Measurements from ENCODE around the gene TROAP.
"Not testable (repeated sequence)": the region's sequence is repeated elsewhere in the genome, so short reads cannot be mapped to it uniquely, and the experiment has no call there.

TROAP gene

GRCh38 chr12:49322708-49323523 is at the start of gene TROAP:
Gene TROAP, plus strand, starts transcription at chr12:49323255. Its CDS starts 354 bp downstream, at chr12:49323609.
- peak; percentile 98 for DNase-seq

GRCh38 chr12:49273726-49274395 is 49.2 kb upstream of the TROAP start:
- no peak for DNase-seq

DNA sequence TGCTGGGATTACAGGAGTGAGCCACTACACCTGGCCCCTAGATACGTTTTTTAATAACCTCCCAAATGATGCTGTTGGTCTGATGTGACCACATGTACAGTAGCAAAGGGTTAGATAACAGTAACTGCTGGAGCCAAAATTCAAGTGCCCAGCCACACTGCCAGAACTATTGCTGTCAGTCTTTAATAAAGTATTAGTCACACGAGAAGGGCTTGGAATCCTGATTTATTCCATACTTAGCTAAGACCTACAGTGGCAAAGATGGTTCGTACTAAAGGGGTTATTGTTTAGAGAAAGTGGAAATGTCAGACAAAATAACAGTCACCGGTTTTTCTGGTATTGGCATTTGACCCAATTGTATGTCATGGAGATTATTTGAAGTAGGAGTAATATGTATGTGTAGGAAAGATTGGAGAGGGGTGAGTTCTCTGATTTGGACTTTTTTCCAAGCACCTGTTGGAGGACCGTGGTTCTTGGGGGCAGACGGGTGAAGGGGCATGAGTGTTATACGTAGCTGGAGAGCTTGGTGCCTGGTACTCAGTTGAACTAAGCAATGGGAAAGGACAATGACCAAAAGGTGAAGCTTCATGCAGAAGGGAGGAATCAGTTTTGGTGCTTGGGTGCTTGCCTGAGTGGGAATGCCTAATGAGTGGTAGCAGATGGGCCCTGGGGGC is 48.5 kb upstream of the TROAP start:
- DNase-seq, result no peak

DNA sequence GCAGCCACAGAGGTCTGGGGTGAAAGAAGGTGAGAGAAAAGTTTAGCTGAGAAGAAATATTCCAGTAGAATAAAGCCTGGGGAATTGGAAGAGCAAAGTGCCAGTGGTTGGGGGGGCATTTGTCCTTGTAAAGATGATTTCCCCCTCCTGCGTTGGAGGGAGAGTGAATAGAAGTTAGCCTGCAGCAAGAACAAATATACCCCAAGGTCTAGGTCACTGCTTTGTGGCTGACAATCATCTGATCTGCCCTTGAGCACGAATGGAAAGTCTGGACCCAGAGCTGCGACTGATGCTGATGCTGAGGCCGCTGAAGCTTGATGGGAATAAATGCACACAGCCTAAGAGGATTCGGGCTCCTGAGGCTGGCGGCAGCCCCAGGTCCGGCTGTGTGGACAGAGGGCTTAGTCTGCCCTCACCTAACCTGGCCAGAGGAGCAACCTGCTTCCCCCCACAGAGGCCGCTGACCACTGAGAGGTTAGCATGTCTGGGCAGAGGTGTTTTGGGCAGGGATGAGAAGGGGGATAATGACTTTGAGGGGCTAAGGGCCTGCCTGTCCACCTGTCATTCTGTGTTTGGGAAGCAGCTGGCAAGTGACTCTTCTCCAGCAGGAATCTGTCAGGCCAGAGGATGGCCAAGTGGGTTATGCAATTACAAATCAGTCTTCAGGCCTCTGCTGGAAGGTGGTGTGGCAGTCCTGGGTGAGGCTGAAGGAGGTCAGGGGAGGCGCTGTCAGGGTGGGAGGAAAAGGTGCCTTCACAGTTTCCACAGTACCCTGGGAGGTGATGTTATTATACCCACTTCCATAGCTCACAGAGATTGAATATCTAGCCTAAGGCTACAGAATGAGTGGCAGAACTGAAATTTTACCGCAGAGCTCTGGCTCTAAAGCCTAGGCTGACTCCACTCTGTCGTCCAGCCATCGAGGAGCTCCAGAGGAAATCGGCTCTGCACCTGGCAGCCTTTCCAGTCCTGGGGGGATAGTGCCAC is 46.5 kb upstream of the TROAP start:
- DNase-seq, result no peak

- no peak for DNase-seq
These were observed 45.6 kb upstream of the TROAP start for GRCh38 chr12:49277466-49277865.

- peak; percentile 22 for DNase-seq
These were observed 43.3 kb upstream of the TROAP start for GRCh38 chr12:49279706-49280159.

DNA sequence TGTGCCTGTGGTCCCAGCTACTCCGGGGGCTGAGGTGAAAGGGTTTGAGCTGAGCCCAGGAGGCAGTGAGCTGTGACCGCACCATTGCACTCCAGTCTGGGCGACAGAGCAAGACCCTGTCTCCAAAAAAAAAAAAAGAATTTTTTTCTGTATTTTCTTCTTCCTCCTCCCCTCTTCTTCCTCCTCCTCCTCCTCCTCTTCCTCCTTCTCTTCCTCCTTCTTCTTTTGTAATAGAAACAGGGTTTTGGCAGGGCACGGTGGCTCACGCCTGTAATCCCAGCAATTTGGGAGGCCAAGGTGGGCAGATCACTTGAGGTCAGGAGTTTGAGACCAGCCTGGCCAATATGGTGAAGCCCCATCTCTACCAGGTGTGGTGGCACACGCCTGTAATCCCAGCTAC is 42.5 kb upstream of the TROAP start:
- not testable (repeated sequence) for DNase-seq

- DNase-seq, result no peak
These were observed 40.8 kb upstream of the TROAP start for GRCh38 chr12:49282302-49282701.

GRCh38 chr12:49282740-49283375 is 40.2 kb upstream of the TROAP start:
- DNase-seq, result not testable (repeated sequence)

- DNase-seq, result no peak
These were observed 39.3 kb upstream of the TROAP start for GRCh38 chr12:49283541-49284429.

DNA sequence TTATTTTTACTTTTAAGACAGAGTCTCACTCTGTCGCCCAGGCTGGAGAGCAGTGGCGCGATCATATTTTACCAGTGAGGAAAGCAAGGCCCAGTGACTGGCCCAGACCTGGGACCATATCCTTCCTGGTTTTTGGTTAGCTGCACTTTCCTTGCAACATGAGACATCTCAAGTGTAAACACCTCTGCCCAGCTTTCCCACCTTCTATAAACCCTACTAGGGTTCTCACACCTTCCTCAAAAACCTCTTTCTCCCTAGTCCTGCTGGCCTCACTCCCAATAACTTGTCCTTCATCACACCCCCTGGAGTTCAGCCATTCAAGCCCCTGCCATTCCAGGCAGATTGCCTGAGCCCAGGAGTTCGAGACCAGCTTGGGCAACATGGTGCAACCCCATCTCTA is 38.4 kb upstream of the TROAP start:
- no peak for DNase-seq

GRCh38 chr12:49287876-49288275 is 35.2 kb upstream of the TROAP start:
- DNase-seq, result no peak

GRCh38 chr12:49288412-49288853 is 34.6 kb upstream of the TROAP start:
- DNase-seq, result peak; percentile 42

DNA sequence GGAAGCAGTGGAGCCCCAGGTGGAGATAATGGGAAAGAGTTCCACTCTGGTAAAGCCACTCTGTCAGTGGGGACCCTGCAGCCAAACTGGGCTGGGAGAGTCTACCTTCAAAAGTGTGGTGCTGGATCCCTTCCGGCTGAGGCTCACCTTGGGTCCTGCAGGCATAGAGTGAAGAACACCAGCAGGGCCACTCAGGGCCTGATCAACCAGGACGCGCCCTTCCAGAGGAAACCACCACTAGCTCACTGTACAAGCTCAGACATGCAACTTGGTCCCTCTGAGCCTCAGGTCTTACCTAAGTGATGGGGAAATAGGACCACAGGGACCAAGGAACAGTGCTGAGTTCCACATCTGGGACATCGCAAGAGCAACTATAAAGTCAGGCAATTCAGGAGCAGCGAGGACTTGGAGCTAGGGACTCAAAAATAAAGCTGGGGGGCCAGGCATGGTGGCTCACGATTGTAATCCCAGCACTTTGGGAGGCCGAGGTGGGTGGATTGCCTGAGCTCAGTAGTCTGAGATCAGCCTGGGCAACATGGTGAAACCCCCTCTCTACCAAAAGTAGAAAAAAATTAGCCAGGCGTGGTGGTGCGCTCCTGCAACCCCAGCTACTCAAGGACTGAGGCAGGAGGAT is 34.0 kb upstream of the TROAP start:
- DNase-seq, result no peak

DNA sequence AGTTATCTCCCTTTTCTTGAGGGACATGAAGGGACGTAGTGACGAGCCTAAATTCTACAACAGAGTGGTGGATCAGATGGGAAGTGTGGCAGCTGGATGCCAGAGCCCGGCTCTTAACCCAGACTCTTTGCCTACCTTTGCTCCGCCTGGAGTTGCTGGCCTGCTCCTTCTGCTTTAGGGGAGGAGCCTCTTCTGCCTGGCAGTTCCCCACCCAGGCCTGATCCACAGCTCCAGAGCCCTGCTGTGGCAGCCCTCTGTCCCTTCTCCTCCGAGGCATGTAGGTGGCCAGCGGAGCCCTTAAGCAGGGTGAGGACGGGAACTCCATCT is 30.4 kb upstream of the TROAP start:
- no peak for DNase-seq

DNA sequence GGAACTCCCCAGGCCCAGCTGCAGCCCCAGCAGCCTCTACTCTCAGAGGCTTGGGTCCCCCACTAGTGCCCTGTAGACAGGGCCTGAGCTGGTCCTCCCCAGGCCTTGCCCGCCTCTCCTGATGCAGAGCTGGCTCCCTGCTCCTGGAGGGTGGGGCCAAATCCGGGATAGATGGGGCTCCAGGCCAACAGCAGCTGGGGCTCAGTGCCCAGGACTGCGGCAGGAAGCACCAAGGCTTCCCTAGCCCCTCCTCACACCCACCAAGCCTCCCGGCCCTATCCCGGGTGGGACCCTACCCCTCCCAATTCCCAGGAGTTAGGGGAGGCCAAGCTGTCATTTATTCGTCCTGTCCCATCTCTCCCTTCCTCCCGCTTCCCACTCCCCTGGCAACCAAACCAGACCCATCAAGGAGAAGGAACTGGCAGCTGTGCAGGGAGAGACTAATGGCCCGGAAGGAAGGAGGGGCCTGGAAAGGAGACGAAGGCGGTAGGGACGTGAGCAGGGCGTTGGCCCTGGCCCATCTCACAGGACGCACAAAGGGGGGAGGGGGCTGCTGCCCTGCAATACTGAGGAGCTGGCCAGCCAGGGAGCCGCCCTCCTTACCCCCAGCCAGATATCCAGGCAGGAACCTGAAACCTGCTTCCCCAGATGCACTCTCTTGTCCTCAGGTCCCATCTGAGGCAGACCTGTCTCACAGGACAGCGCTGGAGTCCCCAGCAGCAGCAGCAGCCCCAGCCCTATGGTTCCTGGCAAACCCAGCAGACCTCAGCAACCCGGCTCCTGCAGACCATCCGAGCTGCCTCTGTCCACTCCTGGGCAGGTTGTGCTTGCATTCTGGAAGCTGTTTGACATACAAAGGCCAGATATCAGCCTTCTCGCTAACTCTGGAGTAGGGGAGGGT is 29.7 kb upstream of the TROAP start:
- no peak for DNase-seq

GRCh38 chr12:49294086-49294803 is 28.8 kb upstream of the TROAP start:
- DNase-seq, result no peak

- no peak for DNase-seq
These were observed 28.3 kb upstream of the TROAP start for GRCh38 chr12:49294804-49295081.
